ENCODE measurements around the gene SLC36A1.

SLC36A1 gene

DNA sequence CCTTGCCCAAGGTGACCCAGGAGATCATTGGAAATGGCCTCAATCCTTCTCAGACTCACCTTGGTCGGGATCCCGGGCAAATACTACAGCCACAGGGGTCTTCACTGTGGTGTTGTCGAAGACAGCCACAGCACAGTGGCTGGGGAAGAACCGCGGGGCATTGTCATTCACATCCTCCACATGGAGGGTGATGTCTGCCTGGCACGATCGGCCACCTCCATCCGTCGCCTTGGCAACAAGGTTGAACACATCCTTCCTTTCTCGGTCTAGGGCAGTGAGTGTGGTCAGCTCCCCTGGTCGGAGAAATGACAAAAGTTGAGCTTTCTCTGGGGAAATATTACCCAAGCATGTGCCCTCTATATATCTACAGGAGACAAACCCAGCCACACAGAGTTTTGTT is 86.9 kb downstream of the SLC36A1 start:
- DNase-seq (ENCODE audit: low spot score): no peak

DNA sequence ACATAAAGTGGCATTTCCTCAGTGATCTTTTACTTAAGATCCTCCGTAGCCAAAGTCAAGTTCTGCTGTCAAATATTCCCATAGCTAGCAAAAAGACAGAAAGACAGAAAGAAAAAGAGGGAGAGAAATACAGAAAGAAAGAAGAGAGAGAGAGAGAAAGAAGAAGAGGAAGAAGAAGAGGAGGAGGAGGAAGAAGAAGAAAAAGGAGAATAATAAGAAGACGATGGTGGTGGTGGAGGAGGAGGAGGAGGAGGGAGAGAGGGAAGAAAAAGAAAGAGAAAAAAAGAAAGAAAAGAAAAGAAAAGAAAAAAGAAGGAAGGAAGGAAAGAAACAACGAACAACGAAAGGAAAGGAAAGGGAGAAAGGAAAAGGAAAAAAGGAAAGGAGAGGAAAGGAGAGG is 89.6 kb downstream of the SLC36A1 start:
- no peak for DNase-seq (ENCODE audit: low spot score)

DNA sequence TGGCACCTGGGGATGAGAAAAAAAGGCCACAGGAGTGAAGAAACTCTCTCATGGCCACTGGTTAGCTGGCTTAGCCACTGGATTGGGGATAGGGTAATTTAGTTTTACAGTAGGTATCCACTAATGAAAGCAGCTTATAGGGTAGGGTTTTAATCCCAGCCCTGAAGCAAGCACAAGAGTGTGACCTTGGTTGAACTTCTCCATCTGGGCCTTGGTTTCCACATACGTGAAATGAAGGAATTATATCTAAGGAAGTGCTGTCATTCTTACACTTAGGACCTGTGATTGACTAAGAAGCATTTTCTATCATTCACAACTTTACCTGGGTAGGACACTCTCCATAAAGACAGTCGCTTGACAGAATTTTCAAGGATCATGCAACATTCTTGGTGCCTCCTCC is 94.2 kb downstream of the SLC36A1 start:
- no peak for DNase-seq (ENCODE audit: low spot score)

Data from COLO829 (cell line).